Measurements from ENCODE around the gene HMGN1.

The HMGN1 gene

DNA sequence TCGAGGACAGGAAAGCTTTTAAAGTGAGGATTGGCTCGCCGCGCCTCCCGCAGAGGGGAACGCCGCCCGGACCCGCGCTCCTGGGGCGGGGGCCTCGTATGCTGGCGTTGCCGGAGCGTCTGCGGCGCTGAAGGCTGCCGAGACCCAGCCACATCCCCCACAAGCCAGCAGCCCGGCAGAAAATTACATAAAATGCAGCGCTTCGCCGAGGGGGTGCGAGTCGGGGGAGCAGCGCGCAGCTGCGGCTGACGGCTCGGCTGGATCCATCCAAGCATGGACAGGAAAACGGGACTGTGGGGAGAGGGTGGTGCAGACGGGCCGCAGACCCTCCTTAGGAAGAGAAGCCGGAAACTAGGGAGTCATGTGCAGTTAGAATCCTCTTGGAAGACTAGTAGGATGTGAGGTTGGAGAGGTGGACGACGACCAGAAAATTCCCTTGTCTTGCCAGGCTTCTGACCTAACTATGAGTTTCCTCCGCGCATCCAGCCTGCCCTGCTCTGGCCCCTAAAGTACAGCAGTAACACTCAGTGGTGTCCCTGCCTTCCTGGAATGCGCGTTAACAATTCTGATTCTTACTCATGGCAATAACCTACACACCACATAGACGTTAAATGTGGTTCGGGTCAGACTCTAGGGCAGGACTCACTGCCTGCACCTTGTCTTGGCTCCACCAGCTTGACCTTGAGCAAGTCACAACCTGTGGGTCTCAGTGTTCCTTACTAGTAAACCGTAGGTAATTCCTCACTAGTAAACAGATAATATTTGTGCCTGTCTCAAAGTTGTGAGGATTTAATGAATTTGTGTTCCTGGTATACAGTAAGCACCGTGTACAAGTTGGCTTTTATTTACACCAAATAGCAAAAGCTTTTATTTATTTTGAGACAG lies 34.5 kb downstream of the HMGN1 start:
- H3K4me3 ChIP-seq (ENCODE audit: low read depth, low read length): peak overlapping the region; percentile 88
- peak; percentile 75 for DNase-seq (ENCODE audit: low read depth)
- TF ChIP-seq, protein P1, sequence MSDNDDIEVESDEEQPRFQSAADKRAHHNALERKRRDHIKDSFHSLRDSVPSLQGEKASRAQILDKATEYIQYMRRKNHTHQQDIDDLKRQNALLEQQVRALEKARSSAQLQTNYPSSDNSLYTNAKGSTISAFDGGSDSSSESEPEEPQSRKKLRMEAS (IDR thresholded peaks at IDR 0.05; ENCODE audit: low read depth, low read length): no peak
- no peak for TF ChIP-seq POLR2A (IDR thresholded peaks at IDR 0.05; ENCODE audit: extremely low read depth, insufficient read length)

DNA sequence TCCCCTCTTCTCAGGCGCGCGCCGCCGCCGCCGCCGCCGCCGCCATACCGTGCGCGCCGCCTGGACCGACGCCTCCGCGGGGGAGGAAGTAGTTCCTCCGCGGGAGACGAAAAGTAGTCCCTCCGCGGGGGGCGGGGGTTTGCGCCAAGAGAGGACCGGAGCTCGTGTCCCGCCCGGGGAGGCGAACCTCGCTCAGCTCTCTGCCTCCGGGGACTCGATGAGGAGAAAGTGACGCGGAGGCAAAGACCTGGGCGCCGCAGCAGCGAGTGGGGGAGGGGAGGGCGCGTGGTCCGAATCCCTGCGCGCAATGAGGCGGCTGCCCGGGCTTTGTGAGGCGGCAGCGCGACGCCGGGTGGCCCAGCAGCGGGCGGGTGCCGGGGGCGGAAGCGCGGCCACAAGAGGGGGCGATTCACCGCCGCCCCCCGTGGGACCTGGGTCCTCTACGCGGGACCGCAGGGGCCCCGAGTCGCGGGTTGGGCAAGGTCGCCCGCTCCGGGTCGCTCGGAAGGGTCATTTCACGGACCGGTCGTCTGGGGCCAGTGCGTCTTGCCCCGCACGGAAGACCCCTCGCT lies 35.2 kb downstream of the HMGN1 start, which contains the start of gene BRWD1:
Gene BRWD1 (minus strand): TSS at position 62 of the 572 bp plus-strand sequence. CDS start 141 bp downstream, outside the sequence.
- peak within 1 kb of the TSS; percentile 88 for H3K4me3 ChIP-seq (ENCODE audit: low read depth, low read length)
- TF ChIP-seq, protein P2, sequence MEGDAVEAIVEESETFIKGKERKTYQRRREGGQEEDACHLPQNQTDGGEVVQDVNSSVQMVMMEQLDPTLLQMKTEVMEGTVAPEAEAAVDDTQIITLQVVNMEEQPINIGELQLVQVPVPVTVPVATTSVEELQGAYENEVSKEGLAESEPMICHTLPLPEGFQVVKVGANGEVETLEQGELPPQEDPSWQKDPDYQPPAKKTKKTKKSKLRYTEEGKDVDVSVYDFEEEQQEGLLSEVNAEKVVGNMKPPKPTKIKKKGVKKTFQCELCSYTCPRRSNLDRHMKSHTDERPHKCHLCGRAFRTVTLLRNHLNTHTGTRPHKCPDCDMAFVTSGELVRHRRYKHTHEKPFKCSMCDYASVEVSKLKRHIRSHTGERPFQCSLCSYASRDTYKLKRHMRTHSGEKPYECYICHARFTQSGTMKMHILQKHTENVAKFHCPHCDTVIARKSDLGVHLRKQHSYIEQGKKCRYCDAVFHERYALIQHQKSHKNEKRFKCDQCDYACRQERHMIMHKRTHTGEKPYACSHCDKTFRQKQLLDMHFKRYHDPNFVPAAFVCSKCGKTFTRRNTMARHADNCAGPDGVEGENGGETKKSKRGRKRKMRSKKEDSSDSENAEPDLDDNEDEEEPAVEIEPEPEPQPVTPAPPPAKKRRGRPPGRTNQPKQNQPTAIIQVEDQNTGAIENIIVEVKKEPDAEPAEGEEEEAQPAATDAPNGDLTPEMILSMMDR (IDR thresholded peaks at IDR 0.05; ENCODE audit: low read depth, low read length): peak; percentile 12
- TF ChIP-seq POLR2A (IDR thresholded peaks at IDR 0.05; ENCODE audit: extremely low read depth, insufficient read length) (peak; percentile 38), MYC (IDR thresholded peaks at IDR 0.05; ENCODE audit: low read depth, low read length) (peak; percentile 88)
- TF ChIP-seq, protein P1 (IDR thresholded peaks at IDR 0.05; ENCODE audit: low read depth, low read length): peak; percentile 75
- peak; percentile 92 for DNase-seq (ENCODE audit: low read depth)

DNA sequence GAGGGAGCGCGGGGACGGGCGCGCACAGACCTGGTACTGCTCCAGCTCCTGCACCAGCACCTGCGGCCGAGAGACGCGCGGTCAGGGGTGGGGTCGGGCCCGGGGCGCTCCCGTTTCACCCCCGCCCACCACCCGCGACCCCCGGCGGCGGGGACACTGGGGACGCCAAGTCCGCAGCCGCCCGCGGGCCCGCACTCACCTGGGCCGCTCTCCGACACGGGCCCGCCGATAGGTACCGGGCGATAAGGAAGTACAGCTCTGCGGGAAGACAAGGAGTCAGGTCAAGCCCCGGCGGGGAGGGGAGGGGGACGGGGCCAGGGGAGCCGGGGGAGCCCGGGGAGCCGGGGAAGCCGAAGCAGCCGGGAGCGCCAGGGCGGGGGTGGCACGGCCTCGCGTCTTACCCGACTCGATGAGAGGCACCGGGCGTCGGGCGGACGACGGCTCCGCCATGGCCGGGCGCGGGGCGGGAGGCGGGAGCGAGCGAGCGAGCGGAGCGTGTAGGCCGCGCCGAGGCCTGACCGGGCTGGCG lies 35.8 kb downstream of the HMGN1 start:
- no peak for DNase-seq (ENCODE audit: low read depth)
- TF ChIP-seq POLR2A (IDR thresholded peaks at IDR 0.05; ENCODE audit: extremely low read depth, insufficient read length) (no peak), MYC (IDR thresholded peaks at IDR 0.05; ENCODE audit: low read depth, low read length) (no peak)
- TF ChIP-seq, protein P2 (IDR thresholded peaks at IDR 0.05; ENCODE audit: low read depth, low read length): no peak
- TF ChIP-seq, protein P1 (IDR thresholded peaks at IDR 0.05; ENCODE audit: low read depth, low read length): no peak
- H3K4me3 ChIP-seq (ENCODE audit: low read depth, low read length): peak overlapping the region; percentile 60

DNA sequence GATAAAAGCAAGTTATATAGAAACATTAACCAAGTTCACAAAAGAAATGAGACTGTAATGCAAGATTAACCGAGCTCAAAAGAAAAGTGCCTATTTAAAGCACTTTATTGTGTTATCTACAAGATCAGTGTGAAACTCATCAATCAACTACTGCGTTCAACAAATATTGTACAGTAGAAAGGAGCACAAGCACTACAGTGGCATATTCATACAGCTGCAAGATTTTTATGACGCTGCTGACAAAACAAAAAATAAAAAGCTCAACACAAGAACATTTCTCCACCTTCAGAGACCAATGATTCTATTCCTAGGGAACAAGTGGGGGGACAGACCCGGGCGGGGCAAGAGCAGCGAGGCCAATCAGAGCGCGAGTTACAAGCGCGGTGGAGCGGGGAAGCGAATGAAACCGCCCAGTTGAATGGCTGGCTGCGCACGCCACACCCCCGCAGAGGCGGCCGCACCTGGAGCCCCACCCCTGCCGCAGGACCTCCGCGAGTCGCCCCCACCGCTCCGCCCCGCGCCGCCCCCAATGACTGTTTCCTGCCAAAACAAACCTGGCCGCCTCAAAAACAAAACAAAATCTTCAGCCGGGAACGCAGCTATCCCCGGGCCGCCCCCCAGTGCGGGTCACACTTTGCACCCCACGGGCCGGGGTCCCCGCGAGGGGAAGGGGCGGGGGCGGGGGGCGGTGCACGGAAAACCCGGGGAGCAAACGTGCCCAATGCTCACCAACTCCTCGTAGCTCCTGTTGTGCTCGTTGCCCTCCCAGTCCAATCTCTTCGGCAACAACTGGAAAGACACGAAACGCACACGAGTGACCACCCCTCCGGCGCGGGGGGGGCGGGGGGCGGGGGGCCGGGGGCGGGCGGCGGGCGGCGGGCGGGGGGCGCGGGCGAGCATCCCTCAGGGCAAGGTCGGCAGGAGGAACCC lies 36.5 kb downstream of the HMGN1 start:
- peak; percentile 42; the same call in 1 of the 2 replicates for TF ChIP-seq MYC (IDR thresholded peaks at IDR 0.05; ENCODE audit: low read depth, low read length)
- TF ChIP-seq, protein P2 (IDR thresholded peaks at IDR 0.05; ENCODE audit: low read depth, low read length): no peak
- TF ChIP-seq, protein P1 (IDR thresholded peaks at IDR 0.05; ENCODE audit: low read depth, low read length): 0 out of 2 replicates have a peak, but pooled peaks have one; percentile 21
- TF ChIP-seq POLR2A (IDR thresholded peaks at IDR 0.05; ENCODE audit: extremely low read depth, insufficient read length): peak; percentile 26

DNA sequence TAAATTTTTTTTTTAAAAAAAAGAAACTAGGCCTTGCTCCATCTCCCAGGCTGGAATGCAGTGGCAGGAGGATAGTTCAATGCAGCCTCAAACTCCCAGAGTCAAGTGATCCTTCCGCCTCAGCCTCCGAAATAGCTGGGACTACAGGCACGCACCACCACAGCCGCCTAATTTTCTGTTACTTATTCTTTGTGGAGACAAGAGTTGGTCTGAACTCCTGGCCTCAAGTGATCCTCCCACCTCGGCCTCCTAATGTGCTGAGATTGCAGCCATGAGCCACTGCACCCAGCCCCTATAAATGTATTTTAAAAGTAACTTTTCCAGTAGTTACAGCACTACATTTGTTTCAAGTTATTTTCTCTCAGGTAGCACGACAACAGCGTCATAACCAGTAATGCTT lies 37.7 kb downstream of the HMGN1 start:
- DNase-seq (ENCODE audit: low read depth): no peak
- no peak overlapping the region for H3K4me3 ChIP-seq (ENCODE audit: low read depth, low read length)
- TF ChIP-seq, protein P1 (IDR thresholded peaks at IDR 0.05; ENCODE audit: low read depth, low read length): no peak
- no peak for TF ChIP-seq POLR2A (IDR thresholded peaks at IDR 0.05; ENCODE audit: extremely low read depth, insufficient read length)

More for the DNA sequence above, 36.5 kb downstream of the HMGN1 start:
- peak overlapping the region; percentile 70 for H3K4me3 ChIP-seq (ENCODE audit: low read depth, low read length)
- peak; percentile 92 for DNase-seq (ENCODE audit: low read depth)

DNA sequence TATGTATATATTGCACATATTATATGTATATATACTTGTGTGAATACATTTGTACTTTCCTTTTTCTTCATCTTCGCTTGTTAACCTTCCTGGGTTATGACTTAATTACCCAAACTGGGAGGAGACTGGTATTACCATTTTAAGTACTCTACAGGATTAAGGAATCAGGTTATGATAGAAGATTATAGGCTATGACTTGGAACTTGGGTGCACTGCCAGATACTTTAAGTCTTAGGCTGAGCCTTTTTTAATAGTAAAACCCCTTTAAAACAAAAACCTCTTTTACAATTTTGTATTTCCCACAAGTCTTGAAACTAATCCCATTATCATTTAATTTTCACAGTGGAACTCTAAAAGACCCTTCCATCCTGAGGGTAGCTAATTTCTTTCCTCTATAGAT lies 41.4 kb downstream of the HMGN1 start:
- DNase-seq (ENCODE audit: low read depth): no peak
- TF ChIP-seq MYC (IDR thresholded peaks at IDR 0.05; ENCODE audit: low read depth, low read length) (no peak), POLR2A (IDR thresholded peaks at IDR 0.05; ENCODE audit: extremely low read depth, insufficient read length) (no peak)
- TF ChIP-seq, protein P2 (IDR thresholded peaks at IDR 0.05; ENCODE audit: low read depth, low read length): no peak
- TF ChIP-seq, protein P1 (IDR thresholded peaks at IDR 0.05; ENCODE audit: low read depth, low read length): no peak

More for the DNA sequence above, 41.4 kb downstream of the HMGN1 start:
- H3K4me3 ChIP-seq (ENCODE audit: low read depth, low read length): no peak overlapping the region
